ENCODE data around the gene EGFL8.
"Not testable (repeated sequence)": the region's sequence is repeated elsewhere in the genome, so short reads cannot be mapped to it uniquely, and the experiment has no call there.

The EGFL8 gene

GRCh38 chr6:32185681-32186131 lies 21.3 kb downstream of the EGFL8 start:
- peak; percentile 85 for DNase-seq

GRCh38 chr6:32186151-32186840 lies 21.9 kb downstream of the EGFL8 start:
- DNase-seq: not testable (repeated sequence)

DNA sequence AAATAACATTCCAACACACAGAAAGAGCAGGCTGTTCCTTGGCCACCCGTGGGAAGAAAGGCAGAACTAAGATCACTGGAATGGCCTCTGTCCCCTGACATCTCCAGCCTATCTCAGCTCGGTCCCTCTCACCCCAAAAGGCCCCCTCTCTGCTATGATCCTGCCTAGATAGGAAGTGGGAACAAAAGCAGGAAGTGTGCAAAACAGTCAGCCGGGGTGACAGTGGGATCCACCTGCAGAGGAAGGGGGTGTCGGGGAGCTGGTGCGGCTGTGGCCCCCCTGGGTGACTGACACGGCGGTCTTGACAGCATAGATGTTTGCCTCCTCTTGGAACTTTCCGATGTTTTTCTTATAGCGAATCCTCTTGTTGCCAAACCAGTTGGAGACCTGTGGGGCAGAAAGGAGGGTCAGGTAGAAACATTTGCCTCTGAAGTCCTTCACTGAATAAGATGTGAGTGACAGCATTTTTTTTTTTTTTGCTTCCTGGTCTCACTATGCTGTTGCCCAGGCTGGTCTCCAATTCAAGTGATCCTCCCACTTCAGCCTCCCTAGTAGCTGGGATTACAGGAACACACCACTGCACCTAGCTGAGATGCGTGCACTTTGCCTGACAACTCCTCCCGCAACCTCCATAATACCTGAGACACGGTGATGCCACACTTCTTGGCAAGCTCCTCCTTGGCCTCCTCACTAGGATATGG lies 22.8 kb downstream of the EGFL8 start:
- no peak for DNase-seq

DNA sequence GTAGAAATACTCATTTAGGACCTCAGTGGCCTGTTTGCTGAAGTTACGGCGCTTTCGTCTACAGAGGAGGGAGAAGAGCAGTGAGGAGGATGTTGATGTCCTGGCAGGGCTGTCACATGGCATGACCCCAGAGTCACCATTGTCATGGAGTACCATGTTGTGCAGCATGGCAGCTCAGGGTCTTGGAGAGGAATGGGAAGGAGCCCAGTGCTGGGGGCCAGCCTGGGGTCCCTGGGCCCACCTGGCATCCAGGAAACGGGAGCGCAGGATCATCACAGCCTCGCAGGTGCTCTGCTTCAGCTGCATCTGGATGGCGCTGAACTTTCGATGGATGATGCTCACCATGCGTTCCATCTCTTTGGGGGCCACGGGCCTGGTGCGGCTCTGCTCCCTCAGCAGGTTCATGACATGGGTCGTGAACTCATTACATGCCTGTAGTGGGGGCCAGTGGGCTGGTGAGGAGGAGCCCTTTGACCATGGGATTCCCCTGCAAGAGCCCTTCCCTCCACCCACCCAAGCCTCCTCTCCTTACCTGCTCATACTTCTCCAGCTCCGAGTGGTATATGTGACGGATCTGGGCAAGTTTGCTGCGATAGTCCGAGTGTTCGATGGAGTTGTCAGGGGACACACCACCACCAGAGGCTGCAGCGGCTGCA lies 23.5 kb downstream of the EGFL8 start:
- DNase-seq: not testable (repeated sequence)

DNA sequence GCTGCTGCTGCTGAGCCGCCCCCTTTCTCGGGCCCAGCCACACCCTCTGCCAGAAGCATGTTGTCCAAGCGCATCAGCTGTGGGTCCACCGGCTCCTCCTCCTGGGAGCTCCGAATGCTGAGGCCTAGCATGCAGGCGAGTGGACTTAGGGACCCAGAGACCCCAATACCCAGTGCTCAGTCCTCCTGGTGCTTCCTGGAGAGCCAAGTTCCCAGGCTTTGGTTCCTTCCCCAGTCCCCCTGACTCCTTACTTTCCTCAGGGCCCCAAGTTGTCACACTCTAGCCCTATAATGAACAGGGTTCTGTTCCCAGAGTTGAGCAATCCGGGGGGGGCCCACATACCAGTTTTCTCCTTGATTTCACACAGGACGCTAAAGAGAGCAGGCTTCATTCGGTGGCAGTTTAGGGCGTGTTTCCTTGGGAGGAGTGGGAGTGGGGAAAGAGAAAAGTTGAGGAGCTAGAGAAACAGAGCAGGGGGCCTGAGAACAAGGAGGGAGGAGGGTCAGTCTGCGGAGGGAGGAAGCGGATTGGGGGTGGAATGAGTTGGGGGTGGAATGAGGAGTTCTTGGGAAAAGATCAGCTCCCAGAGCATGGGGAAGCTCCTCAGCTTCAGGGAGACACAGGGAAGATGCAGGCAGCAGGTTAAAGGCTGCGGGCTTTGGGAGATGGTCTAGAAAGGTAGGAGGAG lies 24.1 kb downstream of the EGFL8 start:
- no peak for DNase-seq

DNA sequence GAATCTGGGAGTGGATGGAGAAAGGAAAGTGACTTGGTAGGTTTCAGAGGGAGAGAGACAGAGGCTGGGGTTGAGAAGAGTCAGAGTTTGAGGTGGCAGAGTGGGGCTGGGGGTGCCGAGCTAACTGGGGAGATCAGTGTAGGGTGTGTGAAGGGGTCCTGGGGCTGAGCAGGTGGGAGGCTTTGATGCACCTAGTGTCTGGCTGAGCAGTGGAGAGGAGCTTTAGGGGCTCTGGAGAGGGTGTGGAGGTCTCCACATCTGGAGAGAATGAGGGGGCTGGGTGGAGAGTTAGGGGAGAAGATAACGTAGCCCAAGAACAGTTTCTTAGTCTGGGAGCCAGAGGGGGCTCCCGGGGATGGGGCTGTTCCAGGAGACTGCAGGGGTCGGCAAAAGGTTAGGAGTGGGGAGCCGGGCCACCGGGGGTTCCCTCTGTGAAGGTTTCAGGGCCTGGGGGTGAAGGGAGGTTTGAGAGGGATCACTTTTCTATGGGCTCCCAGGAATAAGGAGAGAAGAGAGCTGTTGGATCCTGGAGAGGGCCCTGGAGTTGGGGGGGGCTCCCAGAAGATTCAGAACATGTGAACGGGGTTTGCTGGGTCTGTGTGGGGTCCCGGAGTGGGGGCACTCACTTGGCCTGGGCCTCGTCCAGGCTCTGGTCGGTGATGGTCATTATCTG lies 24.8 kb downstream of the EGFL8 start:
- DNase-seq: no peak

DNA sequence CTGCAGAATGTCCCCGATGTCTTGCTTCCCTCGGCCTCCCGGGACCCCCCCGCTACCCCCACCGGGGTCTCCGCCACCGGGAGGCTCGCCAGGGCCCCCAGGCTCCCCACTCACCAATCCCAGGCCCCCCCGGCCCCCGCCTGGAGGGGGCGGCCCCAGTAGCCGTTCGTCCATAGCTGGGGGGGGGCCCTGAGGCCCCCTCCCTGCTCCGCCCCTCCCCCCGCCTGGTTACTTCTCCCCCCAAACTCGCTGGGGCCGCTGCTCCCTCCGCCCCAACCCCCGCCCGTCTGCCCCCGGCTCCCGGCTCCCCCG lies 25.3 kb downstream of the EGFL8 start:
- DNase-seq: no peak

GRCh38 chr6:32190054-32190851 lies 25.9 kb downstream of the EGFL8 start, which contains the start of gene PBX2:
PBX2 (minus strand) TSS chr6:32190202; CDS start chr6:32189915, 287 bp downstream.
- DNase-seq: peak; percentile 67

DNA sequence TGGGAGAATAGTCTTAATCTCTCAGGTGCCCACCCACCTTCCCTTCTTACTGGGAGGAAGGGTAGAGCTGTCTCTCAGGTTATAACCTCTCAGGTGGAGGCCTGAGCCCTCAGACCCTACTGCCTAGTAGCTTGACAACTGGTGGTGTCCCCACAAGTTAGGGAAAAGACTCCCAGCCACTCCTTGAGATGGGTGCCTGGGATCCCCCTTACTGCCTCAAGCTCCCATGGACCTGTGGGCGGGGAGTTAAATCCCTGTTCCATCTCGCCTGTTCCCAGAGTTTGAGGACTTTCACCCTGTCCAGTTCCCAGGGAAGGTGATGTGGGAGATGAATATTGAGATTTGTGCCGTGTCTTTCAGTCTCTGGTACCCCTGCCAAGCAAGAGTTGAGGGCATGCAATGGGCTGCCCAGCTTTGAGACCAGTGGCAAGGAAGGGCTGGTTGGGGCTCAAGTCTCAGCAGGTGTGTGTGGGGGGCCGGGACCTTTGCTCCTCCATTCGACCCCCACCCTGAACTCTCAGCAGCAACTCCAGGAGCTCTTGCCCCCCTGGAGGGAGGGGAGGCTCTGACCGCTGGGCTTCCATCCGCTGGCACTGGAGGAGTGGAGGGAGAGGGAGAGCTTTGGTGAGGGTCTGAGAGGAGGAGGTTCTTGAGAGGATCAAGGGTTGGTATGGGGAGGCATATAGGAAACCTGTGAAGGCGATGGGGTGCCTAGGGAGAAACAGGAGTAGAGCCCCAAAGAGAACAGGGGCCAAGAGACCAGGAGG lies 26.7 kb downstream of the EGFL8 start:
- DNase-seq: no peak

GRCh38 chr6:32191696-32192607 lies 27.6 kb downstream of the EGFL8 start:
- no peak for DNase-seq

DNA sequence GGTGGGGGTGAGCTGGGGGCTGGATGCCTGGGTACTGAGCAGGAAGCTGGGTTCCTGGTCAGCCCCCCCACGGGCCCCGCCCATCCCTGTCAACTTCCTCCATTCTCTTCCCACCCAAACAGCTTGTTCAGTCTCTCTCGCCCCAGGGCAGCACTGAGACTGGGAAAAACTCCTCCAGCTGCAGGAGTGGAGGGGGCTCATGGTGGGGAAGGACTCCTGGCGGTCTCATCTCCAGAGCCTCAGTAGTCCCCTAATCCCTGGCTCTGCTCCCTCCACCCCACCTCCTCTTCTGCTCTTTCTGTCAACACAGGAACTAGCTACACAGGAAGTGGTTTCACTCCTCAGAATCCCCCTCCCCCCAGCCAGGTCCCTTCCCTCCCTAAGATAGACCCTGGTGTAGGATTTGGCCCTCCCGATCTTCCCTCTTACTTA lies 28.2 kb downstream of the EGFL8 start, which contains the start of gene GPSM3:
Gene GPSM3 (minus strand): TSS at position 36 of the 432 bp plus-strand sequence. CDS start 130 bp downstream, outside the sequence.
- DNase-seq: no peak

DNA sequence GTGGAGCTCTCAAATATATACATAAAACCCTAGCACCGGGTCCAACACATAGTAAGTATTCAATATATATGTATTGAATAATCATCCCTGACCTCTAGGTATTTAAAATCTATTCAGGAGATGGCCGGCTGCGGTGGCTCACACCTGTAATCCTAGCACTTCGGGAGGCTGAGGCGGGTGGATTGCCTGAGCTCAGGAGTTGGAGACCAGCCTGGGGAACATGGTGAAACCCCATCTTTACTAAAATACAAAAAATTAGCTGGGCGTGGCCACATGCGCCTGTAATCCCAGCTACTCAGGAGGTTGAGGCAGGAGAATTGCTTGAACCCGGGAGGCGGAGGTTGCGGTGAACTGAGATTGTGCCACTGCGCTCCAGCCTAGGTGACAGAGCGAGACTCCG lies 28.7 kb downstream of the EGFL8 start:
- not testable (repeated sequence) for DNase-seq

DNA sequence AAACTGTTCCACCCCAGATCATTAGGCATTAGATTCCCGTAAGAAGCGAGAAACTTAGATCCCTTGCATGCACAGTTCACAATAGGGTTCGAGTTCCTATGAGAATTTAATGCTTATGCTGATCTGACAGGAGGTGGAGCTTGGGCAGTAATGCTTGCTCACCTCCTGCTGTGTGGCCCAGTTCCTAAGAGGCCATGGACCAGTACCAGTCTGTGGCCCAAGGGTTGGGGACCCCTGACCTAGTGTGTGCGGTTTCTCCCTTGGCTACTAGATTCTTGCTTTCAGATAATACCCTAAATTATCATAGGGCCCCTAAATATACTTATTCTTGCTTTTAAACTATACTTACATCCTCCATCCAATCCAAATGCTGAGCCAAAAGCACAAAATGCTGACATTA lies 30.0 kb downstream of the EGFL8 start:
- no peak for DNase-seq

DNA sequence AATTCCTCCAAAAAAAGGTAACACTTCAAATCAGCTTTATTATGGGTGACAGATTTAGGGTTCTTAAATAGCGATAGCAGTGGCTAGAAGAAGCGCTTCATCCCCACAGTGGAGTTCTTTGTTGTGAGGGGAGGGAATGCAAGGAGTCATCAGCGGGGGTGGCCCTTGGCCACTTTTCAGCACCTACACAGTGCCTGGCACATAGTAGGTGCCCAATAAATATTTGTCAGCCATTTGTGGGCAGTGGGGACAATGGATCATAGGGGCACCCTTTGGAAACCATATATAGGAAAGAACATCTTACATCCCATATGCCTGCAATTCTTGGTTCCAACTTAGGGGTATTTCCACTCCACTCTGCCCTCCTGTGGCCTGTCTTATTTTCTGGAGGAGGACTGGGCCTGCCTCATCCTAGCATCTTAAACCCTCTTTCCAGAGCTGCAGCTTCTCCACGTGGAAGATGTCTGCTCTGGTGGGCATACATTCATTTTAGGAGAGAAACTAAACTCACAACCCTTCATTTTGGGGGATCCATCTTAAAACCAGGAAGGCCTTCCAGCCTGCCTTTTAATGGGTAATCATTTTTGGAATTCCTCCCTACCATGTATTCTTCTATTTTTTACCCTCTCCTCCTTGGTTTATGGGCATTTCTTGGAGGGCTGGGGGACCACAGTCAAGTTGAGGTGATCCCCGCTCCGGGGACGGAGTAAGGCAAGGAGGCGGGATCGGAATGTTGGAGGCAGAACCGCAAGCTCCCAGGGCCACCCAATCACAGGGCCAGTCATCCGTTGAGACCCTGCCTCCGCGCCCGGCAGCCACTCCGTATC lies 30.6 kb downstream of the EGFL8 start:
- DNase-seq: no peak

DNA sequence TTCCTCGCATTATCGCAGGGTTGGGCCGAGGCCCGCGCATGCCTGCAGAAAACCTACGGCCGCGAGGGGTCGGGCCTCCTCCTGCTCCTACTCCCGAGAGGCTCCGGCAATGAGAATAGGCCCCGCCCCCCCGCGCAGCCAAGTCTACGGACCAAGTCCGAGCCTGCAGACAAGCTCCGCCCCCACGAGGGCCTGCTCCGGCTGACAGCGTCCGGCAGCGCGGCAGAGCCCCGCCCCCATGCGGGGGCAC lies 31.2 kb downstream of the EGFL8 start:
- peak; percentile 100 for DNase-seq

DNA sequence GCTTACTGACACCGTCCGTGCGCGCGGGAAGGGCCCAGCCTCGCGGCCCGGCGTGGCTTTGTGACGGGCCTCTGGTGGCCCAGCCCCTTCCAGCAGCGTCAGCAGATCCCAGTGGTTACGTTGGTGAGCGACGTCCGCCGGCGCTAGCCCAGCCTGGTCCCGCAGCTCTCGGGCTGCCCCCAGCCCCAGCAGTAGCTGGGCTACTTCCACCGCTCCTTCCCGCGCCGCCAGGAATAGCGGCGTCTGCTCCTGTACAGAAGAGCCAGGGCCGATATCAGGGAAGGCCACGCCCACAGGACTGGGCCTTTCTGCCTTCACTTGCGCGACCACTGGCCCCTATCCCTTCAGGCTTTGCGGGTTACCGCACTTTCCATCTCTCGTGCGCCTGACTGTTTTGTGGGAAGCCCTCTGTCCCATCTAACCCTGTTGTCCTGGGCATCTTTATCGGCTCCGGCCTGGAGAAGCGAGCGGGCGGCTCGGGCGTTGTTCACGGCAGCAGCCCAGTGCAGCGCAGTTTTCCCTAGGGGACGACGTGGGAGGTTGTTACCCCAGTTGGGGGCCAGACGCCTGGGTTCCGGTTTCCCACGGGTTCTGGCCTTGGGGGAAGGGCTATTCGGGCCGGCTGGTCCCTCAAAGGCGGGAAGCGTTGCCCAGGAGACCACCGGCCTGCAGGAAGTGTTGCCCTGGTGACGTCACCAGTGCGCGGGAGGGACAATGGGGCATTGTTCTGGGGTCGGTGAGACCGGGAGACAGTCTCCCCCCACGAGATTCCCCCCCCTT lies 31.7 kb downstream of the EGFL8 start:
- peak; percentile 52 for DNase-seq

DNA sequence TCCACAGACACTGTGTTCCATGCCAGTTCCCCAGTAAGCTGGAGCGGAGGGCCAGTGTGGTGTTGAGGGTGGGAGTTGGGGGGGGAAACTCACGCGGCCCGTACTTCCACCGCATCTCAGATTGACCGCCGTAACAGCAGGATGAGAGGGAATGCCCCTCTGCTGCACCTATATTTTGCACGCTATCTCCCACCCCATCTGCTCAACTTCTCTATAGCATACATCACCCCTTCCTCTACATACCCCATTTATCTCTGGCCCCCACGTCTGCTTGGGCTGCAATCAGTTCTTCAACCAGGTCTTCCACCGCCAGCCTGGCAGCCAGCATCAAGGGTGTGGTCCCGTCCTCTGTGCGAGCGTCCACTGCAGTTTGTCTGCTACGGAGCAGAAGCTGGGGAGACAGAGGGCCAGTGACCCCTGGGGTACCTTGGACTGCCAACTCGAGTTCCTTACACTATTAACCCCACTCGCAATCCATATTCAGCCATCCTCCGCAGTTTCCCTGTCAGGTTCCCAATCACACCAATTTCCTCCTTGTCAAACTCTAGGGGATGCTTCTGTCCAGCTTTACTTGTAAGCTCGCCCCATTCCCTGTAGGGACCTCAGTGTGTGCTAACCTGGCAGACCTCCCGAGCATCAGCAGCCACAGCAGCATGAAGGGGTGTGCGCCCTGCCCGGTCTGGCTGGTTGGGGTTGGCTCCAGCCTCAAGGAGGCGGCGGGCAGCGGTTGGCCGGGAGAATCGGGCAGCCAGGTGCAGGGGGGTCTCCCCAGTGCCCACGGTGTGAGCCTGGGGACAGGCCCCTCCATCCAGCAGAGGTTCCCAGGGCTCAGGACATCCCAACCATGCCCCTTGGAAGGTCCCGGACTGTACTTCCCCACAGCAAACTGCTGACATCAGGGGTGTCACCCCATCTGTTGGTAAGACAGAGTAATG lies 32.6 kb downstream of the EGFL8 start:
- DNase-seq: no peak

Measured in NCI-H226 (cell line).